GM23338 (cell line): ENCODE measurements around the gene ERBB4. TPM values are rescaled to one million over a fixed set of nuclear protein-coding genes. Genes with fewer than 3 reads are reported as not detected.

Experiments
- ATAC-seq: fragments of 200-7000 bp; cut with Tn5 transposase; 3 replicates; pipeline ENCODE4 v1.9.1; 2020
- DNase-seq: peaks from one replicate; pipeline ENCODE4 v3.0.0-alpha.2; 2015; ENCODE audit warnings: low spot score
- H2AFZ ChIP-seq: fragments of 200-600 bp; sonication (generic); 2 replicates; pipeline ENCODE4 v1.8.0; 2016; ENCODE audit warnings: antibody characterized with exemption, mild to moderate bottlenecking, moderate library complexity
- H3F3A ChIP-seq: fragments of 200-600 bp; sonication (generic); replicated peaks from 2 replicates; pipeline ENCODE4 v1.8.0; 2017; ENCODE audit warnings: antibody characterized with exemption, mixed run types, low read depth
- H3K27ac ChIP-seq: fragments of 200-600 bp; sonication (generic); 2 replicates; pipeline ENCODE4 v1.6.1; 2016; ENCODE audit warnings: low read depth
- H3K27me3 ChIP-seq: fragments of 200-600 bp; sonication (generic); 2 replicates; pipeline ENCODE4 v1.8.0; 2016; ENCODE audit warnings: mild to moderate bottlenecking, mixed run types, moderate library complexity; ENCODE audit not compliant: insufficient read depth
- H3K36me3 ChIP-seq: fragments of 200-600 bp; sonication (generic); 2 replicates; pipeline ENCODE4 v1.8.0; 2016; ENCODE audit warnings: mild to moderate bottlenecking; ENCODE audit not compliant: insufficient read depth
- H3K4me1 ChIP-seq: fragments of 200-600 bp; sonication (generic); 2 replicates; pipeline ENCODE4 v1.8.0; 2016; ENCODE audit warnings: mild to moderate bottlenecking, moderate library complexity; ENCODE audit not compliant: insufficient read depth
- H3K4me2 ChIP-seq: fragments of 200-600 bp; sonication (generic); 2 replicates; pipeline ENCODE4 v1.7.1; 2017; ENCODE audit warnings: mixed run types
- H3K4me3 ChIP-seq: fragments of 200-600 bp; sonication (generic); 2 replicates; pipeline ENCODE4 v1.6.1; 2016; ENCODE audit warnings: mixed run types
- H3K79me2 ChIP-seq: fragments of 200-600 bp; sonication (generic); replicated peaks from 2 replicates; pipeline ENCODE4 v1.8.0; 2017; ENCODE audit warnings: mild to moderate bottlenecking; ENCODE audit not compliant: insufficient read depth
- H3K9me2 ChIP-seq: fragments of 200-600 bp; sonication (generic); 2 replicates; pipeline ENCODE4 v1.8.0; 2017; ENCODE audit not compliant: insufficient read depth
- H4K20me1 ChIP-seq: fragments of 200-600 bp; sonication (generic); replicated peaks from 2 replicates; pipeline ENCODE4 v1.8.0; 2017; ENCODE audit warnings: mild to moderate bottlenecking; ENCODE audit not compliant: insufficient read depth
- H3K27ac Mint-ChIP-seq: 2 replicates; pipeline ENCODE4 v1.8.0; 2020; ENCODE audit warnings: inconsistent platforms, mild to moderate bottlenecking, moderate library complexity, mixed read lengths
- H3K27me3 Mint-ChIP-seq: 3 replicates; pipeline ENCODE4 v1.8.0; 2022; ENCODE audit warnings: low read depth, mild to moderate bottlenecking, moderate library complexity, mixed read lengths, inconsistent platforms; ENCODE audit not compliant: insufficient read depth, poor library complexity
- H3K36me3 Mint-ChIP-seq: 3 replicates; pipeline ENCODE4 v1.8.0; 2021; ENCODE audit warnings: low read depth, mild to moderate bottlenecking, inconsistent platforms, moderate library complexity, mixed read lengths
- H3K4me1 Mint-ChIP-seq: 3 replicates; pipeline ENCODE4 v1.8.0; 2020; ENCODE audit warnings: mild to moderate bottlenecking, inconsistent platforms, mixed read lengths
- H3K4me3 Mint-ChIP-seq: 3 replicates; pipeline ENCODE4 v1.8.0; 2021; ENCODE audit warnings: moderate library complexity, mild to moderate bottlenecking, inconsistent platforms, mixed read lengths
- H3K9me3 Mint-ChIP-seq: 3 replicates; pipeline ENCODE4 v1.8.0; 2020; ENCODE audit warnings: moderate library complexity, mild to moderate bottlenecking, inconsistent platforms, mixed read lengths
- CREB1 ChIP-seq: fragments of 250-450 bp; sonication (Bioruptor Pico); IDR thresholded peaks from 2 replicates; pipeline ENCODE4 v1.5.0; 2020; ENCODE audit warnings: low read depth, mild to moderate bottlenecking, moderate library complexity
- EZH2phosphoT487 ChIP-seq: fragments of 200-600 bp; sonication (generic); IDR thresholded peaks from one replicate; pipeline ENCODE4 v1.8.1; 2018; ENCODE audit warnings: antibody characterized with exemption; ENCODE audit not compliant: unreplicated experiment
- JUNB ChIP-seq: IDR thresholded peaks from one replicate; pipeline ENCODE4 v1.6.1; 2016; ENCODE audit warnings: antibody characterized with exemption; ENCODE audit not compliant: unreplicated experiment
- NANOG ChIP-seq: IDR thresholded peaks from 2 replicates; pipeline ENCODE4 v1.6.1; 2016; ENCODE audit warnings: antibody characterized with exemption, borderline replicate concordance
- POLR2AphosphoS5 ChIP-seq: IDR thresholded peaks from 2 replicates; pipeline ENCODE4 v1.6.1; 2016; ENCODE audit warnings: antibody characterized with exemption, low read depth
- STAT1 ChIP-seq: IDR thresholded peaks from one replicate; pipeline ENCODE4 v1.6.1; 2016; ENCODE audit warnings: antibody characterized with exemption; ENCODE audit not compliant: unreplicated experiment
- ZNF114 ChIP-seq: fragments of 250-450 bp; sonication (Bioruptor Pico); IDR thresholded peaks from 2 replicates; pipeline ENCODE4 v1.5.0; 2020; ENCODE audit warnings: mild to moderate bottlenecking, moderate library complexity
- ZNF331 ChIP-seq: fragments of 250-450 bp; sonication (Bioruptor Pico); IDR thresholded peaks from 2 replicates; pipeline ENCODE4 v1.5.0; 2020; ENCODE audit warnings: low read depth, mild to moderate bottlenecking, moderate library complexity
- polyA plus RNA-seq: library from polyadenylated mRNA; unstranded; fragments of >200 nt; fragmentation: Nextera tagmentation; extraction: Ambion mirVana; gene quantifications from 2 replicates; pipeline ENCODE4 v1.2.1, GENCODE V29; 2016
- total RNA-seq: library from RNA; depleted of rRNA; stranded (reverse); fragments of >200 nt; shearing (Covaris generic); gene quantifications from 2 replicates; pipeline ENCODE4 v1.2.3, GENCODE V29; 2014
- TF ChIP-seq, protein P1 (sequence below): IDR thresholded peaks from one replicate; pipeline ENCODE4 v1.6.1; 2018; ENCODE audit warnings: antibody characterized with exemption; ENCODE audit not compliant: unreplicated experiment
- TF ChIP-seq, protein P2 (sequence below): fragments of 250-450 bp; sonication (Bioruptor Pico); IDR thresholded peaks from 2 replicates; pipeline ENCODE4 v1.5.0; 2020; ENCODE audit warnings: mild to moderate bottlenecking, moderate library complexity
- TF ChIP-seq, protein P3 (sequence below), 2 experiments: fragments of 200-600 bp in 1 of 2; sonication (generic) in 1 of 2; conservative IDR thresholded peaks; 2 replicates each; pipeline versions ENCODE4 v1.5.1 to v1.6.1; 2016 to 2017; ENCODE audit warnings: antibody characterized with exemption in 2 of 2, low read depth in 2 of 2, mild to moderate bottlenecking in 2 of 2, moderate library complexity in 1 of 2
- TF ChIP-seq, protein P4 (sequence below): IDR thresholded peaks from 2 replicates; pipeline ENCODE4 v1.6.1; 2016; ENCODE audit warnings: antibody characterized with exemption

ERBB4 gene
- total and polyA plus RNA-seq, 2 experiments from 2014 or later: 0.73 to 1.1 TPM

DNA sequence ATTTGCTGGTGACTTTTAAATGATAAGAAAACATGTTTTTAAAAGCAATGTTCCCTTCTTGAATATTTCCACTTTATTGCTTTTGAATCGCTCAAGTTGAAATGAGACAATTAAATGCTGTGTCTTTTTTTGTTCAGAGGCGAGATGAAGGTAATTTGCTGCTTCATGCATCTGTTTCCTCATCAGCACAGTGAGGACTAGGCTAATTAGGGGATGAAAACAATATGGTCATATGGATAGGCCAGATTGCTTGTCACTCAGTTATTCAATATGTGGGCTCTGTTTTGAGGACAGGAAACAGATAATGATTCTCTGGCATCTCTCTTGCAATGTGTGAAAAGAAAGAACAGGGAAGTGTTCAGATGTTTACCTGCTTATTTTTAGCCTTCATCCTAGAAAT, 61.0 kb downstream of the ERBB4 start:
- no peak overlapping the region for H3K27ac Mint-ChIP-seq
- H2AFZ ChIP-seq: no peak overlapping the region
- H4K20me1 ChIP-seq: no peaks in the 10 kb centered on the region
- H3K27me3 ChIP-seq: no peaks in the 10 kb centered on the region
- H3K4me2 ChIP-seq: no peak overlapping the region
- ATAC-seq (no peak), DNase-seq (no peak)
- no peaks in the 10 kb centered on the region for H3K9me3 Mint-ChIP-seq
- no peaks in the 10 kb centered on the region for H3K4me1 Mint-ChIP-seq
- no peak for TF ChIP-seq CREB1
- TF ChIP-seq ZNF114 (CRISPR knock-in tag): no peak
- TF ChIP-seq, protein P1, sequence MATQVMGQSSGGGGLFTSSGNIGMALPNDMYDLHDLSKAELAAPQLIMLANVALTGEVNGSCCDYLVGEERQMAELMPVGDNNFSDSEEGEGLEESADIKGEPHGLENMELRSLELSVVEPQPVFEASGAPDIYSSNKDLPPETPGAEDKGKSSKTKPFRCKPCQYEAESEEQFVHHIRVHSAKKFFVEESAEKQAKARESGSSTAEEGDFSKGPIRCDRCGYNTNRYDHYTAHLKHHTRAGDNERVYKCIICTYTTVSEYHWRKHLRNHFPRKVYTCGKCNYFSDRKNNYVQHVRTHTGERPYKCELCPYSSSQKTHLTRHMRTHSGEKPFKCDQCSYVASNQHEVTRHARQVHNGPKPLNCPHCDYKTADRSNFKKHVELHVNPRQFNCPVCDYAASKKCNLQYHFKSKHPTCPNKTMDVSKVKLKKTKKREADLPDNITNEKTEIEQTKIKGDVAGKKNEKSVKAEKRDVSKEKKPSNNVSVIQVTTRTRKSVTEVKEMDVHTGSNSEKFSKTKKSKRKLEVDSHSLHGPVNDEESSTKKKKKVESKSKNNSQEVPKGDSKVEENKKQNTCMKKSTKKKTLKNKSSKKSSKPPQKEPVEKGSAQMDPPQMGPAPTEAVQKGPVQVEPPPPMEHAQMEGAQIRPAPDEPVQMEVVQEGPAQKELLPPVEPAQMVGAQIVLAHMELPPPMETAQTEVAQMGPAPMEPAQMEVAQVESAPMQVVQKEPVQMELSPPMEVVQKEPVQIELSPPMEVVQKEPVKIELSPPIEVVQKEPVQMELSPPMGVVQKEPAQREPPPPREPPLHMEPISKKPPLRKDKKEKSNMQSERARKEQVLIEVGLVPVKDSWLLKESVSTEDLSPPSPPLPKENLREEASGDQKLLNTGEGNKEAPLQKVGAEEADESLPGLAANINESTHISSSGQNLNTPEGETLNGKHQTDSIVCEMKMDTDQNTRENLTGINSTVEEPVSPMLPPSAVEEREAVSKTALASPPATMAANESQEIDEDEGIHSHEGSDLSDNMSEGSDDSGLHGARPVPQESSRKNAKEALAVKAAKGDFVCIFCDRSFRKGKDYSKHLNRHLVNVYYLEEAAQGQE: no peak
- no peak for TF ChIP-seq JUNB
- TF ChIP-seq, protein P2, sequence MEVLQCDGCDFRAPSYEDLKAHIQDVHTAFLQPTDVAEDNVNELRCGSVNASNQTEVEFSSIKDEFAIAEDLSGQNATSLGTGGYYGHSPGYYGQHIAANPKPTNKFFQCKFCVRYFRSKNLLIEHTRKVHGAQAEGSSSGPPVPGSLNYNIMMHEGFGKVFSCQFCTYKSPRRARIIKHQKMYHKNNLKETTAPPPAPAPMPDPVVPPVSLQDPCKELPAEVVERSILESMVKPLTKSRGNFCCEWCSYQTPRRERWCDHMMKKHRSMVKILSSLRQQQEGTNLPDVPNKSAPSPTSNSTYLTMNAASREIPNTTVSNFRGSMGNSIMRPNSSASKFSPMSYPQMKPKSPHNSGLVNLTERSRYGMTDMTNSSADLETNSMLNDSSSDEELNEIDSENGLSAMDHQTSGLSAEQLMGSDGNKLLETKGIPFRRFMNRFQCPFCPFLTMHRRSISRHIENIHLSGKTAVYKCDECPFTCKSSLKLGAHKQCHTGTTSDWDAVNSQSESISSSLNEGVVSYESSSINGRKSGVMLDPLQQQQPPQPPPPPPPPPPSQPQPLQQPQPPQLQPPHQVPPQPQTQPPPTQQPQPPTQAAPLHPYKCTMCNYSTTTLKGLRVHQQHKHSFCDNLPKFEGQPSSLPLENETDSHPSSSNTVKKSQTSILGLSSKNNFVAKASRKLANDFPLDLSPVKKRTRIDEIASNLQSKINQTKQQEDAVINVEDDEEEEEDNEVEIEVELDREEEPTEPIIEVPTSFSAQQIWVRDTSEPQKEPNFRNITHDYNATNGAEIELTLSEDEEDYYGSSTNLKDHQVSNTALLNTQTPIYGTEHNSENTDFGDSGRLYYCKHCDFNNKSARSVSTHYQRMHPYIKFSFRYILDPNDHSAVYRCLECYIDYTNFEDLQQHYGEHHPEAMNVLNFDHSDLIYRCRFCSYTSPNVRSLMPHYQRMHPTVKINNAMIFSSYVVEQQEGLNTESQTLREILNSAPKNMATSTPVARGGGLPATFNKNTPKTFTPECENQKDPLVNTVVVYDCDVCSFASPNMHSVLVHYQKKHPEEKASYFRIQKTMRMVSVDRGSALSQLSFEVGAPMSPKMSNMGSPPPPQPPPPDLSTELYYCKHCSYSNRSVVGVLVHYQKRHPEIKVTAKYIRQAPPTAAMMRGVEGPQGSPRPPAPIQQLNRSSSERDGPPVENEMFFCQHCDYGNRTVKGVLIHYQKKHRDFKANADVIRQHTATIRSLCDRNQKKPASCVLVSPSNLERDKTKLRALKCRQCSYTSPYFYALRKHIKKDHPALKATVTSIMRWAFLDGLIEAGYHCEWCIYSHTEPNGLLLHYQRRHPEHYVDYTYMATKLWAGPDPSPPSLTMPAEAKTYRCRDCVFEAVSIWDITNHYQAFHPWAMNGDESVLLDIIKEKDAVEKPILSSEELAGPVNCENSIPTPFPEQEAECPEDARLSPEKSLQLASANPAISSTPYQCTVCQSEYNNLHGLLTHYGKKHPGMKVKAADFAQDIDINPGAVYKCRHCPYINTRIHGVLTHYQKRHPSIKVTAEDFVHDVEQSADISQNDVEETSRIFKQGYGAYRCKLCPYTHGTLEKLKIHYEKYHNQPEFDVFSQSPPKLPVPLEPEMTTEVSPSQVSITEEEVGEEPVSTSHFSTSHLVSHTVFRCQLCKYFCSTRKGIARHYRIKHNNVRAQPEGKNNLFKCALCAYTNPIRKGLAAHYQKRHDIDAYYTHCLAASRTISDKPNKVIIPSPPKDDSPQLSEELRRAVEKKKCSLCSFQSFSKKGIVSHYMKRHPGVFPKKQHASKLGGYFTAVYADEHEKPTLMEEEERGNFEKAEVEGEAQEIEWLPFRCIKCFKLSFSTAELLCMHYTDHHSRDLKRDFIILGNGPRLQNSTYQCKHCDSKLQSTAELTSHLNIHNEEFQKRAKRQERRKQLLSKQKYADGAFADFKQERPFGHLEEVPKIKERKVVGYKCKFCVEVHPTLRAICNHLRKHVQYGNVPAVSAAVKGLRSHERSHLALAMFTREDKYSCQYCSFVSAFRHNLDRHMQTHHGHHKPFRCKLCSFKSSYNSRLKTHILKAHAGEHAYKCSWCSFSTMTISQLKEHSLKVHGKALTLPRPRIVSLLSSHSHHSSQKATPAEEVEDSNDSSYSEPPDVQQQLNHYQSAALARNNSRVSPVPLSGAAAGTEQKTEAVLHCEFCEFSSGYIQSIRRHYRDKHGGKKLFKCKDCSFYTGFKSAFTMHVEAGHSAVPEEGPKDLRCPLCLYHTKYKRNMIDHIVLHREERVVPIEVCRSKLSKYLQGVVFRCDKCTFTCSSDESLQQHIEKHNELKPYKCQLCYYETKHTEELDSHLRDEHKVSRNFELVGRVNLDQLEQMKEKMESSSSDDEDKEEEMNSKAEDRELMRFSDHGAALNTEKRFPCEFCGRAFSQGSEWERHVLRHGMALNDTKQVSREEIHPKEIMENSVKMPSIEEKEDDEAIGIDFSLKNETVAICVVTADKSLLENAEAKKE: no peak
- no peak for TF ChIP-seq POLR2AphosphoS5
- TF ChIP-seq EZH2phosphoT487: no peak
- no peak for TF ChIP-seq NANOG
- TF ChIP-seq, protein P3, sequence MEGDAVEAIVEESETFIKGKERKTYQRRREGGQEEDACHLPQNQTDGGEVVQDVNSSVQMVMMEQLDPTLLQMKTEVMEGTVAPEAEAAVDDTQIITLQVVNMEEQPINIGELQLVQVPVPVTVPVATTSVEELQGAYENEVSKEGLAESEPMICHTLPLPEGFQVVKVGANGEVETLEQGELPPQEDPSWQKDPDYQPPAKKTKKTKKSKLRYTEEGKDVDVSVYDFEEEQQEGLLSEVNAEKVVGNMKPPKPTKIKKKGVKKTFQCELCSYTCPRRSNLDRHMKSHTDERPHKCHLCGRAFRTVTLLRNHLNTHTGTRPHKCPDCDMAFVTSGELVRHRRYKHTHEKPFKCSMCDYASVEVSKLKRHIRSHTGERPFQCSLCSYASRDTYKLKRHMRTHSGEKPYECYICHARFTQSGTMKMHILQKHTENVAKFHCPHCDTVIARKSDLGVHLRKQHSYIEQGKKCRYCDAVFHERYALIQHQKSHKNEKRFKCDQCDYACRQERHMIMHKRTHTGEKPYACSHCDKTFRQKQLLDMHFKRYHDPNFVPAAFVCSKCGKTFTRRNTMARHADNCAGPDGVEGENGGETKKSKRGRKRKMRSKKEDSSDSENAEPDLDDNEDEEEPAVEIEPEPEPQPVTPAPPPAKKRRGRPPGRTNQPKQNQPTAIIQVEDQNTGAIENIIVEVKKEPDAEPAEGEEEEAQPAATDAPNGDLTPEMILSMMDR (conservative IDR thresholded peaks at IDR 0.05; ENCODE audit: low read depth in 2 of 2): no peak
- TF ChIP-seq ZNF331 (CRISPR knock-in tag): no peak
- TF ChIP-seq, protein P4, sequence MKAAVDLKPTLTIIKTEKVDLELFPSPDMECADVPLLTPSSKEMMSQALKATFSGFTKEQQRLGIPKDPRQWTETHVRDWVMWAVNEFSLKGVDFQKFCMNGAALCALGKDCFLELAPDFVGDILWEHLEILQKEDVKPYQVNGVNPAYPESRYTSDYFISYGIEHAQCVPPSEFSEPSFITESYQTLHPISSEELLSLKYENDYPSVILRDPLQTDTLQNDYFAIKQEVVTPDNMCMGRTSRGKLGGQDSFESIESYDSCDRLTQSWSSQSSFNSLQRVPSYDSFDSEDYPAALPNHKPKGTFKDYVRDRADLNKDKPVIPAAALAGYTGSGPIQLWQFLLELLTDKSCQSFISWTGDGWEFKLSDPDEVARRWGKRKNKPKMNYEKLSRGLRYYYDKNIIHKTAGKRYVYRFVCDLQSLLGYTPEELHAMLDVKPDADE: no peak
- no peak for TF ChIP-seq STAT1
- H3K4me1 ChIP-seq: no peaks in the 10 kb centered on the region; the same call in 1 of the 2 replicates
- no peaks in the 10 kb centered on the region for H3K27me3 Mint-ChIP-seq
- no peaks in the 10 kb centered on the region for H3K79me2 ChIP-seq
- no peak overlapping the region for H3K4me3 Mint-ChIP-seq
- H3K4me3 ChIP-seq: no peak overlapping the region
- no peak overlapping the region for H3K27ac ChIP-seq
- H3K36me3 ChIP-seq: no peaks in the 10 kb centered on the region
- H3K36me3 Mint-ChIP-seq: no peaks in the 10 kb centered on the region
- no peaks in the 10 kb centered on the region for H3F3A ChIP-seq
- H3K9me2 ChIP-seq: no peaks in the 10 kb centered on the region
